ENCODE data around the gene PMEPA1. TPM values are rescaled to one million over a fixed set of nuclear protein-coding genes. Genes with fewer than 3 reads are reported as not detected.

Gene PMEPA1
- total and polyA plus RNA-seq, 10 of the 15 experiments (the other 5 are each of a cell fraction or from before 2014, with no cell fraction given), result 0.02 to 0.10 (median 0.04) TPM; not detected in 3

GRCh38 chr20:57710841-57711240, 1.0 kb upstream of the PMEPA1 start:
- no peaks in the 10 kb centered on the region for H3K9me3 ChIP-seq (replicated peaks; ENCODE audit: control insufficient read depth, insufficient read depth, low read length)
- 38% methylated on average over 6 of the region's 6 CpGs for WGBS (ENCODE audit: insufficient coverage, insufficient replicate concordance, low lambda C conversion rate, missing lambda C conversion rate)
- no peaks in the 10 kb centered on the region for H4K20me1 ChIP-seq (ENCODE audit: control insufficient read depth, insufficient read depth)
- CTCF ChIA-PET, result no interaction called here
- POLR2A ChIA-PET, result no interaction called here
- RAD21 ChIA-PET (ENCODE audit: unreplicated experiment), result no interaction called here
- no peaks in the 10 kb centered on the region for H3K79me2 ChIP-seq (ENCODE audit: control insufficient read depth, insufficient read depth, low read length)
- FAIRE-seq, result no peak
- H2AFZ ChIP-seq (ENCODE audit: control insufficient read depth, low read depth, low read length), result no peak overlapping the region
- in situ Hi-C loops (cut with MboI) (no loop called here), intact Hi-C loops (cut with micrococcal nuclease; ENCODE audit: unreplicated experiment) (loop anchor here (1.0 kb wide), 1 partner anchor 31 kb away; no protein-coding TSS in a partner anchor)
- no peaks in the 10 kb centered on the region for H3K36me3 ChIP-seq (ENCODE audit: control insufficient read depth in 2 of 2, insufficient read depth in 2 of 2, low read length in 1 of 2)
- SMC1A ChIA-PET (ENCODE audit: uncharacterized antibody, unreplicated experiment), result interaction anchor here (0.6 to 0.7 kb wide), 2 partner anchors 10 to 19 kb away, joined by 3 read pairs; no protein-coding TSS in a partner anchor
- no TSS peak for BruUV-seq (replicated peaks)
- no peak overlapping the region for H3K4me2 ChIP-seq (ENCODE audit: control insufficient read depth, insufficient read depth)
- no peak for TF ChIP-seq E4F1 (IDR thresholded peaks at IDR 0.05; ENCODE audit: borderline replicate concordance, partially characterized antibody)
- TF ChIP-seq NFYB (IDR thresholded peaks at IDR 0.05; ENCODE audit: insufficient read depth, low read depth, low read length), result no peak
- TF ChIP-seq IKZF1 (conservative IDR thresholded peaks at IDR 0.05), result no peak
- TF ChIP-seq SIN3A (IDR thresholded peaks at IDR 0.05; ENCODE audit: low read depth, low read length), result no peak
- no peak for TF ChIP-seq ZNF622 (IDR thresholded peaks at IDR 0.05)
- no peak for TF ChIP-seq ZBTB11 (CRISPR knock-in tag; IDR thresholded peaks at IDR 0.05)
- TF ChIP-seq ZNF384 (IDR thresholded peaks at IDR 0.05; ENCODE audit: borderline replicate concordance, low read depth, low read length), result no peak
- no peak for TF ChIP-seq SUPT20H (IDR thresholded peaks at IDR 0.05; ENCODE audit: borderline replicate concordance, control insufficient read depth, low read depth, low read length)
- DNase-seq (ENCODE audit: low read depth, low spot score), result no peak
- H3K4me3 ChIP-seq, result no peak overlapping the region
- H3K27me3 ChIP-seq (replicated peaks in 1 of 2; ENCODE audit: control insufficient read depth in 2 of 2, insufficient read depth in 2 of 2, low read length in 1 of 2), result peaks cover 8 to 9% of the 10 kb centered on the region in 2 experiments
- no peak for ATAC-seq
- H3K9ac ChIP-seq (ENCODE audit: control insufficient read depth, insufficient read depth, low read length), result no peak overlapping the region
- H3K4me1 ChIP-seq (ENCODE audit: control insufficient read depth, insufficient read depth, low read length), result no peaks in the 10 kb centered on the region
- H3K27ac ChIP-seq (ENCODE audit: control insufficient read depth, insufficient read depth), result no peak overlapping the region
